GM12801 (cell line): Measurements from ENCODE around the gene RASGRF1.

Source experiments
- TF ChIP-seq, protein P1 (sequence below): IDR thresholded peaks from one replicate; pipeline ENCODE4 v1.5.1; 2011; ENCODE audit warnings: control low read depth; ENCODE audit not compliant: insufficient read length; ENCODE audit errors: extremely low read depth

RASGRF1 gene

DNA sequence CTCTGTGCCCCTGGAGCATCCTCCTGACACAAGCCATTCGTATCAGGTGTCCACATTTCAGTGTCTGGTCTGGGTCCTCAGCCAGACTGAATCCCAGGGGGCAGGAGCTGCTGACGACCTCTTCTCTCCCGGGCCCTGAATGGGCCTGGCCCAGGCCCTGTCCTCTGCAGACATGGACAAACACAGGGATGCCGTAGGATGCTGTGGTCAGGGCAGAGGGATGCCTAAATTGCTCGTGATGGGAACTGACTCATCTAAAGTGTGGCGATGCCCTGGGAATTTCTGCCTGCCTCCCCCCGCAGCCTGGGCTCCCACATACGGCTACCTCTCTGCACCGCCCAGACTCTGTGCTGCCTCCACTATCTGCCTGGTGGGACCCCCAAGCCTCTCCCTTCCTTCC is 87.3 kb downstream of the RASGRF1 start:
- TF ChIP-seq, protein P1, sequence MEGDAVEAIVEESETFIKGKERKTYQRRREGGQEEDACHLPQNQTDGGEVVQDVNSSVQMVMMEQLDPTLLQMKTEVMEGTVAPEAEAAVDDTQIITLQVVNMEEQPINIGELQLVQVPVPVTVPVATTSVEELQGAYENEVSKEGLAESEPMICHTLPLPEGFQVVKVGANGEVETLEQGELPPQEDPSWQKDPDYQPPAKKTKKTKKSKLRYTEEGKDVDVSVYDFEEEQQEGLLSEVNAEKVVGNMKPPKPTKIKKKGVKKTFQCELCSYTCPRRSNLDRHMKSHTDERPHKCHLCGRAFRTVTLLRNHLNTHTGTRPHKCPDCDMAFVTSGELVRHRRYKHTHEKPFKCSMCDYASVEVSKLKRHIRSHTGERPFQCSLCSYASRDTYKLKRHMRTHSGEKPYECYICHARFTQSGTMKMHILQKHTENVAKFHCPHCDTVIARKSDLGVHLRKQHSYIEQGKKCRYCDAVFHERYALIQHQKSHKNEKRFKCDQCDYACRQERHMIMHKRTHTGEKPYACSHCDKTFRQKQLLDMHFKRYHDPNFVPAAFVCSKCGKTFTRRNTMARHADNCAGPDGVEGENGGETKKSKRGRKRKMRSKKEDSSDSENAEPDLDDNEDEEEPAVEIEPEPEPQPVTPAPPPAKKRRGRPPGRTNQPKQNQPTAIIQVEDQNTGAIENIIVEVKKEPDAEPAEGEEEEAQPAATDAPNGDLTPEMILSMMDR: no peak

DNA sequence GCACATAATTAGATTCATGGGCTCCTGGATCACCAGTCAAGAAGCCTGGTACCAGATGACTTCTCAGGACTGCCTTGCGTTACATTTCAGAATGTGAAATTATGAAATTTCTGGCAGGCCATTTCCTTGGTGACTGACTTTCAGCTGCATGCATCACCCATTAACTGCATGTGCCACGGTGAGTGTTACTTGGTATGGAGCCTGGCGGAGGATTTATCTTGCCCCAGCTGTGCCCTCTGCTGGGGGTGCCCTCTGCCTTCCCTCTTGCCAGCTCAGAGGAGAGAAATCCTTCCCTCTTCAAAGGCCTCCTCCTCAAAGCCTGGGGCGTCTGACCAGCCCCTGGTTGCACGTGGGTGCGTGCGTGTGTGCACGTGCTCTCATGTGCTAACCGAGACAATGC is 88.0 kb downstream of the RASGRF1 start:
- TF ChIP-seq, protein P1: no peak

DNA sequence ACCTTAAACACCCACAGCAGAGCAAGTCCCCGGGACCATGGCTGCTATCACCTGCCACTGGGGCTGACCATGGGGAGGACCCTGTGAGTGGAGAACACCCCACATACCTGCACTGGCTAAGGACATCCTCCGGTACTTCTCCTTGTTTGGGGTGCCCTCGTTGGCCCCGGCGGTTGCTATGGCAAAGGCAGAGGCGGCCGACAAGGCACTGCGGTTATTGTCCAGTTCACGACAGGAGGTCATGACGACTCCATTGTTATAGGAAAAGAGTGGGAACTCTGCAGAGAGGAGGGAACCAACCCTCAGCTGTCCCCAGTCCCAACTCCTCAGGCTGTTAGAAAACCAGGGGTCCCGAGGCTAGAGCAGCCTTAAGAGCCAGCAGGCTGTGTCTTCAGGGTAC is 90.9 kb downstream of the RASGRF1 start:
- TF ChIP-seq, protein P1: no peak

DNA sequence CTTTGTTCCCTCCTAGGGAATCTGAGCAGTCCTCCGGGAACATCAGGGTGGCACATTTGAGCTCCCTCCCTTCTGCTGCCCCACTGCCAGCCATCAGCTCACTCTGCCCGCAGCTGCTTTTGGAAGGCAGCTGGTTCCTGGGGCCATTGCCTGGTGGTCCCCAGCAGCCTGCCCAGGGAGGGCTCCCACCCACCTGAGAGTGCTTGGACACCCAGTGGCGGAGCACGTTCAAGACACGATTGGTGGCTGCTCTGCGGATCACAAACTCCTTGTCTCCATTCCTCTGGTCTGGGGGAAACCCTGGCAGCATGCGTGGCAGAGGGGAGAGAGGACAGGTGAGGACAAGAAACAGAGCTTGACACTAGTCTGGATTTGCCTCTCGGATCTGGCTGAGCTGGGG is 92.1 kb downstream of the RASGRF1 start:
- TF ChIP-seq, protein P1: no peak

DNA sequence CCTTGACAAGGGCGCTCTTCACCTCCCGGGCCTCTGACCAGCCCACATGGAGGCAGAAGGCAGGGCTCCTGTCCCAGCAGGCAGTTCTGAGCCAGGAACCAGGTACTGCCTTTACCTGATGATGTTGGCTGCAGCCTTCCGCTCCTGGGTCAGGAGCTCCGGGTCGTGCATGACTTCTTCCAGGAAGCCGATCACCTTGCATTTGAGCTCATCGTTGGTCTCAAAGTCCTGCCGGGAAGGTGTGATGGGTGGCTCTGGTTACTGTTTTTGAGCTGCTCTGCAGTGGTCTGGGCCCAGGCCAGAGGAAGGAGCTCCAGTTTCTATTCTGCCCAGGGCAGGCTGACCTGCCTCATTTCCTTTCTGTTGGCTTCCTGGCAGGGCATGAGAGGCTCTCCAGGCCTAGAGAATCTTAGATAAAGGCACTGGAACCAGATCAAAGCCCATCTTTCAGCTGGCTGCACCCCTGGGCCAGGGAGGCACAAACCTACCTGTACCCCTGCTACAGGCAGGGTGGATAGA is 92.5 kb downstream of the RASGRF1 start:
- TF ChIP-seq, protein P1: no peak

DNA sequence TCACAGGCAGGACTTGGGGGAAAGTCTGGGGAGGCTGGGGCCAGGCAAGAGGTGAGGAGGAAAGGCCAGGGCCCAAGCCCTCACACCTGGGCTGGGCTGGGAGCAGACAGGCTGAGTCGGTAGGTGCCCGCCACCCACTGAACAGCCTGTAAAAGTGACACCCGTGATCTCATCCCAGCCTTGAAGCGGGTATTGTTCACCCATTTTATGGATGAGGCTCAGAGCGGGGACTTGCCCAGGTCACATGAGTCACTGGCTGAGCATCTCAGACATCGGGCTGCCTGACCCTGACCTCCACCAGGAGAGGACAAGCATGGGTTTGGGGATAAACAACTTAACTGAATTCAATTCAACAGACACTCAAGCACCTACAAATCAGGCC is 93.7 kb downstream of the RASGRF1 start:
- TF ChIP-seq, protein P1: no peak

DNA sequence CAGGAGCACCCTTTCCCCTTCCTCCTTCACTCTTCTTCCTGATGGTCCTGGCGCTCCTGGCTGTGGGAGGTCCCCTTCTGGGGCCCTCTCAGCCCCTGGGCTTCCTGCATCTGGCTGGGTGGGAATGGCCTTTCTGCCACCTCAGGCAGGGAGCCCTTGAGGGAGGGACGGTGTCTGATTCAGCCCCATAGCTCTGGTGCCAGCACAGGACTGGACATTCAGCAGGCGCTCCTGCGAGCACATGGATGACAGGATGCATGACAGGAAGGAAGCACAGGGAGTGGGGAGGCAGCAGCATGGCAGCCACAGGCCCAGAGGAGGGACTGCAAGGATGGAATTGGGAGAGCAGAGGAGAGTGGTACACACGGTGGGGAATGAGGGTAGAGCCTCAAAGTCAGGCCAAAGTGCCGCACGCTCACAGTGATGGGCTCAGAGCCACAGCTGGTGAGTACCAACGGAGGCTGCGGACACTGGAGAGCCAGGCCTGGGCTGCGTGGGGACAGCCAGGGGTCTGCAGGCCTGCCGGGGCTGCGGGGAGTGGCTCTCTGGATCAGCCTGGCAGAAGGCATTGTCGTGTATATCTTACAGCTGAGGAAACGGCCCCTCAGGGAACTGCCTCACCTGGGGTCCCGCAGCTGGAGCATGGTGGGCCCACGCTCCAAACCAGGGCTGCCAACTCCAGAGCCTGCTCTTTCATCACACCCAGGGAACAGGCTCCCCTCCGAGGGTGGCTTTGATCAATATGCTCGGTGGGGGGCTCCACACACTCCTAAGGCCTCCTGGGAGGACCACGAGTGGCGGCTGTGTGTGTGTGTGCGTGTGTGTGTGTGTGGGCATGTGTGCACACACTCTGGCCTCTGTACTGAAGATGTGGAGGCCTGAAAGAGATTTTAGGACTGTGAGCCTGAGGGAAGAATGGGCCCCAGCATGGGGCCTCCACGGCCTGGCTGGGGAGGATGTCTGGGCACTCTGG is 94.4 kb downstream of the RASGRF1 start:
- TF ChIP-seq, protein P1: no peak
